ENCODE data around the gene IL11RA. TPM values are rescaled to one million over a fixed set of nuclear protein-coding genes. Genes with fewer than 3 reads are reported as not detected.

IL11RA gene
- total RNA-seq, 1 donor from 2014 or later, result 22.2 TPM

- peaks cover 27% of the 10 kb centered on the region for H3K4me1 ChIP-seq (ENCODE audit: insufficient read depth, low read length)
- no peaks in the 10 kb centered on the region for H4K20me1 ChIP-seq (ENCODE audit: insufficient read depth, low read length)
- TF ChIP-seq, protein P1, sequence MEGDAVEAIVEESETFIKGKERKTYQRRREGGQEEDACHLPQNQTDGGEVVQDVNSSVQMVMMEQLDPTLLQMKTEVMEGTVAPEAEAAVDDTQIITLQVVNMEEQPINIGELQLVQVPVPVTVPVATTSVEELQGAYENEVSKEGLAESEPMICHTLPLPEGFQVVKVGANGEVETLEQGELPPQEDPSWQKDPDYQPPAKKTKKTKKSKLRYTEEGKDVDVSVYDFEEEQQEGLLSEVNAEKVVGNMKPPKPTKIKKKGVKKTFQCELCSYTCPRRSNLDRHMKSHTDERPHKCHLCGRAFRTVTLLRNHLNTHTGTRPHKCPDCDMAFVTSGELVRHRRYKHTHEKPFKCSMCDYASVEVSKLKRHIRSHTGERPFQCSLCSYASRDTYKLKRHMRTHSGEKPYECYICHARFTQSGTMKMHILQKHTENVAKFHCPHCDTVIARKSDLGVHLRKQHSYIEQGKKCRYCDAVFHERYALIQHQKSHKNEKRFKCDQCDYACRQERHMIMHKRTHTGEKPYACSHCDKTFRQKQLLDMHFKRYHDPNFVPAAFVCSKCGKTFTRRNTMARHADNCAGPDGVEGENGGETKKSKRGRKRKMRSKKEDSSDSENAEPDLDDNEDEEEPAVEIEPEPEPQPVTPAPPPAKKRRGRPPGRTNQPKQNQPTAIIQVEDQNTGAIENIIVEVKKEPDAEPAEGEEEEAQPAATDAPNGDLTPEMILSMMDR (IDR thresholded peaks at IDR 0.05; ENCODE audit: insufficient read depth, low read depth, low read length), result no peak
- TF ChIP-seq EZH2 (IDR thresholded peaks at IDR 0.05; ENCODE audit: insufficient read depth, low read length), result no peak
- H3K9ac ChIP-seq (ENCODE audit: low read length), result no peak overlapping the region
- H3K27me3 ChIP-seq (ENCODE audit: insufficient read depth, low read length), result no peaks in the 10 kb centered on the region
- no peak overlapping the region for H3K4me3 Mint-ChIP-seq (ENCODE audit: unreplicated experiment)
- no peaks in the 10 kb centered on the region for H3K79me2 ChIP-seq (ENCODE audit: insufficient read depth, low read length)
- no peaks in the 10 kb centered on the region for H3K36me3 ChIP-seq (ENCODE audit: insufficient read depth, low read length)
- H3K27ac ChIP-seq (ENCODE audit: low read depth, low read length), result no peak overlapping the region
- no peak overlapping the region for H3K4me2 ChIP-seq (ENCODE audit: low read length)
- peaks cover 7% of the 10 kb centered on the region for H3K36me3 Mint-ChIP-seq (ENCODE audit: low read depth, unreplicated experiment)
- peaks cover 5% of the 10 kb centered on the region for H3K27me3 Mint-ChIP-seq (ENCODE audit: low read depth, unreplicated experiment)
- no peaks in the 10 kb centered on the region for H3K9me3 Mint-ChIP-seq (ENCODE audit: unreplicated experiment)
- FAIRE-seq (no peak), DNase-seq (ENCODE audit: low read depth) (no peak)
- no peak overlapping the region for H3K27ac Mint-ChIP-seq (ENCODE audit: unreplicated experiment)
- H3K4me1 Mint-ChIP-seq (ENCODE audit: low read depth, unreplicated experiment), result peaks cover 29% of the 10 kb centered on the region
- no peak overlapping the region for H2AFZ ChIP-seq (ENCODE audit: low read depth, low read length)
- H3K4me3 ChIP-seq (ENCODE audit: insufficient read depth, low read depth, low read length), result no peak overlapping the region
- H3K9me3 ChIP-seq (ENCODE audit: insufficient read depth, low read depth, low read length), result no peaks in the 10 kb centered on the region
These were observed 3.4 kb downstream of the IL11RA start for GRCh38 chr9:34655394-34655793.

- FAIRE-seq, result no peak
- Mint-ChIP-seq H3K9me3 (ENCODE audit: unreplicated experiment) (no peaks in the 10 kb centered on the region), H3K4me1 (ENCODE audit: low read depth, unreplicated experiment) (peaks cover 20% of the 10 kb centered on the region), H3K4me3 (ENCODE audit: unreplicated experiment) (no peak overlapping the region), H3K27me3 (ENCODE audit: low read depth, unreplicated experiment) (peaks cover 5% of the 10 kb centered on the region), H3K27ac (ENCODE audit: unreplicated experiment) (no peak overlapping the region), H3K36me3 (ENCODE audit: low read depth, unreplicated experiment) (peaks cover 15% of the 10 kb centered on the region)
- Histone ChIP-seq H3K9ac (ENCODE audit: low read length) (no peak overlapping the region), H2AFZ (ENCODE audit: low read depth, low read length) (no peak overlapping the region), H3K79me2 (ENCODE audit: insufficient read depth, low read length) (no peaks in the 10 kb centered on the region), H3K27me3 (ENCODE audit: insufficient read depth, low read length) (no peaks in the 10 kb centered on the region), H3K27ac (ENCODE audit: low read depth, low read length) (no peak overlapping the region), H3K4me3 (ENCODE audit: insufficient read depth, low read depth, low read length) (no peak overlapping the region), H3K4me2 (ENCODE audit: low read length) (no peak overlapping the region), H3K4me1 (ENCODE audit: insufficient read depth, low read length) (peaks cover 17% of the 10 kb centered on the region), H3K36me3 (ENCODE audit: insufficient read depth, low read length) (no peaks in the 10 kb centered on the region), H3K9me3 (ENCODE audit: insufficient read depth, low read depth, low read length) (no peaks in the 10 kb centered on the region), H4K20me1 (ENCODE audit: insufficient read depth, low read length) (no peaks in the 10 kb centered on the region)
- no peak for TF ChIP-seq EZH2 (IDR thresholded peaks at IDR 0.05; ENCODE audit: insufficient read depth, low read length)
- TF ChIP-seq, protein P1 (IDR thresholded peaks at IDR 0.05; ENCODE audit: insufficient read depth, low read depth, low read length), result no peak
- no peak for DNase-seq (ENCODE audit: low read depth)
These were observed 5.0 kb downstream of the IL11RA start for GRCh38 chr9:34656992-34657391.

DNA sequence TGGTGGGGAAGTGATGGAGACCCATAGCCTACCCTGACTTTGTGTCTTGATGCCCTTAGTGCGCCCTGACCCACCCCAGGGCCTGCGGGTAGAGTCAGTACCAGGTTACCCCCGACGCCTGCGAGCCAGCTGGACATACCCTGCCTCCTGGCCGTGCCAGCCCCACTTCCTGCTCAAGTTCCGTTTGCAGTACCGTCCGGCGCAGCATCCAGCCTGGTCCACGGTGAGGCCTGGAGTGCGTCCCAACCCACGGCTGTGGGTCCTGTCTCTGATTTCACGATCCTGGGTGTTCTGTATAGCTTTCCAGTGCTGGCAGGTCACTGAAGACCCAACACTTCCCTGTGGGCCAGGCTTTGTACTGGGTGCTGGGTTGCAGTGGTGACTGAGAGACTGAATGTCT, 6.5 kb downstream of the IL11RA start:
- no peak overlapping the region for H3K4me2 ChIP-seq (ENCODE audit: low read length)
- H3K4me1 ChIP-seq (ENCODE audit: insufficient read depth, low read length), result peaks cover 2% of the 10 kb centered on the region
- no peak for TF ChIP-seq EZH2 (IDR thresholded peaks at IDR 0.05; ENCODE audit: insufficient read depth, low read length)
- TF ChIP-seq, protein P1 (IDR thresholded peaks at IDR 0.05; ENCODE audit: insufficient read depth, low read depth, low read length), result no peak
- H3K27me3 ChIP-seq (ENCODE audit: insufficient read depth, low read length), result no peaks in the 10 kb centered on the region
- H3K9me3 Mint-ChIP-seq (ENCODE audit: unreplicated experiment), result no peaks in the 10 kb centered on the region
- H3K36me3 Mint-ChIP-seq (ENCODE audit: low read depth, unreplicated experiment), result peaks cover 20% of the 10 kb centered on the region
- no peaks in the 10 kb centered on the region for H3K9me3 ChIP-seq (ENCODE audit: insufficient read depth, low read depth, low read length)
- no peak overlapping the region for H3K27ac Mint-ChIP-seq (ENCODE audit: unreplicated experiment)
- H3K79me2 ChIP-seq (ENCODE audit: insufficient read depth, low read length), result no peaks in the 10 kb centered on the region
- no peaks in the 10 kb centered on the region for H4K20me1 ChIP-seq (ENCODE audit: insufficient read depth, low read length)
- H2AFZ ChIP-seq (ENCODE audit: low read depth, low read length), result no peak overlapping the region
- H3K36me3 ChIP-seq (ENCODE audit: insufficient read depth, low read length), result no peaks in the 10 kb centered on the region
- H3K4me1 Mint-ChIP-seq (ENCODE audit: low read depth, unreplicated experiment), result peaks cover 6% of the 10 kb centered on the region
- no peak for DNase-seq (ENCODE audit: low read depth)
- H3K27me3 Mint-ChIP-seq (ENCODE audit: low read depth, unreplicated experiment), result peaks cover 5% of the 10 kb centered on the region
- no peak overlapping the region for H3K4me3 ChIP-seq (ENCODE audit: insufficient read depth, low read depth, low read length)
- no peak overlapping the region for H3K4me3 Mint-ChIP-seq (ENCODE audit: unreplicated experiment)
- no peak for FAIRE-seq
- no peak overlapping the region for H3K27ac ChIP-seq (ENCODE audit: low read depth, low read length)
- no peak overlapping the region for H3K9ac ChIP-seq (ENCODE audit: low read length)
